Endothelial cell of umbilical vein (primary cell): ENCODE results near the gene PIF1. TPM values are rescaled to one million over a fixed set of nuclear protein-coding genes. Genes with fewer than 3 reads are reported as not detected.

Experiments used
- BruUV-seq: library from RNA; stranded (reverse); fragments of 400-500 nt; replicated peaks from 2 replicates; lab custom pipeline; 2021; lab: Mats Ljungman, UMichigan
- CTCF ChIA-PET: fragments of 300-600, 350-600 bp; sonication (Branson Sonifier 250); formaldehyde crosslinking; loops from one replicate; lab custom pipeline; 2021; ENCODE audit warnings: antibody characterized with exemption, inconsistent platforms; lab: Charles Lee
- POLR2A ChIA-PET: fragments of 300-600, 350-600 bp; sonication (Branson Sonifier 250); formaldehyde crosslinking; loops from one replicate; lab custom pipeline; 2021; ENCODE audit warnings: antibody characterized with exemption, inconsistent platforms; lab: Charles Lee
- DNase-seq: peaks from one replicate; pipeline ENCODE4 v3.0.0-alpha.2; 2011; ENCODE audit warnings: low read depth, low spot score
- FAIRE-seq: peaks from 2 replicates; lab custom pipeline; 2011; peaks lifted over from hg19 to GRCh38; lab: Jason Lieb, UNC
- H2AFZ ChIP-seq: 2 replicates; pipeline ENCODE4 v1.6.0; 2012; ENCODE audit warnings: low read depth, low read length, control low read depth, inconsistent platforms
- H3K27ac ChIP-seq: 2 replicates; pipeline ENCODE4 v1.5.1; 2011; ENCODE audit warnings: low read depth, mild to moderate bottlenecking, control low read depth, low read length, moderate library complexity; ENCODE audit not compliant: insufficient read depth
- H3K27me3 ChIP-seq, 2 experiments: 2 replicates each; pipeline versions ENCODE4 v1.6.0 to v1.6.1; 2011; ENCODE audit warnings: low read length in 2 of 2, mixed read lengths in 1 of 2; ENCODE audit not compliant: control insufficient read depth in 2 of 2, insufficient read depth in 2 of 2
- H3K36me3 ChIP-seq, 2 experiments: 2 replicates in 1 of 2; 3 replicates in 1 of 2; pipeline ENCODE4 v1.5.1; 2011; ENCODE audit warnings: low read length in 2 of 2, mild to moderate bottlenecking in 1 of 2, moderate library complexity in 1 of 2; ENCODE audit not compliant: control insufficient read depth in 2 of 2, insufficient read depth in 2 of 2; ENCODE audit errors: extremely low read depth in 1 of 2
- H3K4me1 ChIP-seq: 3 replicates; pipeline ENCODE4 v1.5.1; 2011; ENCODE audit warnings: mild to moderate bottlenecking, low read length; ENCODE audit not compliant: control insufficient read depth, insufficient read depth; ENCODE audit errors: extremely low read depth
- H3K4me2 ChIP-seq: 2 replicates; pipeline ENCODE4 v1.6.1; 2011; ENCODE audit warnings: low read length, control low read depth, mixed read lengths; ENCODE audit not compliant: insufficient read depth
- H3K4me3 ChIP-seq, 3 experiments: fragments of 200-600 bp in 1 of 3; sonication (generic), shearing (Covaris generic) in 1 of 3; replicated peaks in 1 of 3; 2 replicates each; pipeline ENCODE4 v1.5.1; 2011 to 2016; ENCODE audit warnings: control low read depth in 3 of 3, low read length in 3 of 3, mild to moderate bottlenecking in 2 of 3, inconsistent platforms in 1 of 3, low read depth in 1 of 3, moderate library complexity in 1 of 3; ENCODE audit not compliant: insufficient read depth in 1 of 3
- H3K79me2 ChIP-seq: 2 replicates; pipeline ENCODE4 v1.6.0; 2012; ENCODE audit warnings: low read length, inconsistent platforms; ENCODE audit not compliant: control insufficient read depth, insufficient read depth
- H3K9ac ChIP-seq: replicated peaks from 2 replicates; pipeline ENCODE3; 2011; ENCODE audit warnings: low read length, control low read depth; ENCODE audit not compliant: insufficient read depth; ENCODE audit errors: extremely low read depth
- H3K9me1 ChIP-seq: replicated peaks from 3 replicates; pipeline ENCODE4 v1.6.0; 2011; ENCODE audit warnings: mild to moderate bottlenecking, low read length; ENCODE audit not compliant: control insufficient read depth, insufficient read depth; ENCODE audit errors: extremely low read depth
- H3K9me3 ChIP-seq: replicated peaks from 2 replicates; pipeline ENCODE4 v1.5.1; 2012; ENCODE audit warnings: low read length, inconsistent platforms; ENCODE audit not compliant: control insufficient read depth, insufficient read depth
- H4K20me1 ChIP-seq: replicated peaks from 2 replicates; pipeline ENCODE3; 2011; ENCODE audit warnings: mild to moderate bottlenecking, low read length; ENCODE audit not compliant: control insufficient read depth, insufficient read depth; ENCODE audit errors: extremely low read depth
- CTCF ChIP-seq, 2 donors: IDR thresholded peaks; 1 replicate in 1 of 2; 2 replicates in 1 of 2; pipeline ENCODE4 v1.5.1; 2011; ENCODE audit warnings: low read length in 2 of 2, mild to moderate bottlenecking in 2 of 2, moderate library complexity in 2 of 2, control low read depth in 1 of 2, inconsistent platforms in 1 of 2, low read depth in 1 of 2; ENCODE audit not compliant: insufficient read depth in 1 of 2; ENCODE audit errors: extremely low read depth in 1 of 2
- EZH2 ChIP-seq: IDR thresholded peaks from 2 replicates; pipeline ENCODE4 v1.6.1; 2012; ENCODE audit warnings: borderline replicate concordance, low read depth, mild to moderate bottlenecking, moderate library complexity, low read length, inconsistent platforms; ENCODE audit not compliant: severe bottlenecking
- FOS ChIP-seq: IDR thresholded peaks from 2 replicates; pipeline ENCODE4 v1.6.1; 2011; ENCODE audit warnings: mild to moderate bottlenecking, low read length, moderate library complexity, borderline replicate concordance; ENCODE audit not compliant: insufficient read depth
- GATA2 ChIP-seq: IDR thresholded peaks from 2 replicates; pipeline ENCODE4 v1.7.0; 2011; ENCODE audit warnings: low read depth, mild to moderate bottlenecking, moderate library complexity, mixed read lengths, low read length; ENCODE audit not compliant: insufficient read length, insufficient read depth
- JUN ChIP-seq: IDR thresholded peaks from 2 replicates; pipeline ENCODE4 v1.6.1; 2011; ENCODE audit warnings: borderline replicate concordance, low read depth; ENCODE audit not compliant: insufficient read length, insufficient read depth
- MAX ChIP-seq: IDR thresholded peaks from 2 replicates; pipeline ENCODE4 v1.6.1; 2011; ENCODE audit not compliant: insufficient read depth, insufficient read length
- MYC ChIP-seq: IDR thresholded peaks from one replicate; pipeline ENCODE4 v1.6.1; 2011; ENCODE audit warnings: mild to moderate bottlenecking, low read depth, low read length
- POLR2A ChIP-seq: IDR thresholded peaks from 2 replicates; pipeline ENCODE4 v1.6.1; 2012; ENCODE audit warnings: low read depth, mild to moderate bottlenecking, control low read depth, low read length
- POLR2AphosphoS5 ChIP-seq: IDR thresholded peaks from 2 replicates; pipeline ENCODE4 v1.6.1; 2012; ENCODE audit warnings: low read depth, mild to moderate bottlenecking, control low read depth, low read length, moderate library complexity; ENCODE audit not compliant: insufficient read depth
- dilution Hi-C: fragments of 300-500 bp; cut with MboI; formaldehyde crosslinking; loops from one replicate; pipeline ENCODE4 v1.15.0; 2019; ENCODE audit warnings: low sequenced_read_pairs; ENCODE audit not compliant: extremely low pct_ligation_motif_present
- intact Hi-C: fragments of 100-400 bp; cut with micrococcal nuclease; formaldehyde crosslinking; loops from one replicate; pipeline ENCODE4 v1.10.0; 2022
- polyA plus RNA-seq, 4 experiments: library from polyadenylated mRNA; depleted of rRNA in 3 of 4; stranded (reverse) in 3 of 4; unstranded in 1 of 4; fragments of >200 nt; gene quantifications; 2 replicates each; pipeline versions ENCODE4 v1.2.1 to v1.2.3, GENCODE V29; 2011 to 2012; ENCODE audit warnings: missing spikeins in 1 of 4
- total RNA-seq: library from RNA; stranded (reverse); gene quantifications from 2 replicates; pipeline ENCODE4 v1.2.3, GENCODE V29; 2021

PIF1 gene
- total and polyA plus RNA-seq, 2 donors (not counting 3 experiments of a cell fraction or from before 2014, with no cell fraction given), result 18.6 to 52.7 TPM

GRCh38 chr15:64847876-64848716, 22.6 kb upstream of the PIF1 start:
- Histone ChIP-seq H3K9ac (no peak overlapping the region), H3K9me3 (no peaks in the 10 kb centered on the region), H2AFZ (no peak overlapping the region), H4K20me1 (no peaks in the 10 kb centered on the region), H3K36me3 (peaks cover 0 to 5% of the 10 kb centered on the region in 2 experiments), H3K79me2 (peaks cover 65% of the 10 kb centered on the region), H3K4me3 (no peak overlapping the region), H3K27ac (no peak overlapping the region), H3K9me1 (no peaks in the 10 kb centered on the region), H3K27me3 (no peaks in the 10 kb centered on the region), H3K4me2 (no peak overlapping the region), H3K4me1 (peaks cover 29% of the 10 kb centered on the region)
- intact Hi-C loops (no loop called here), dilution Hi-C loops (no loop called here)
- DNase-seq, result no peak
- BruUV-seq, result no TSS peak
- CTCF ChIA-PET, result no interaction called here
- no peak for FAIRE-seq
- TF ChIP-seq POLR2A (no peak), GATA2 (no peak), MYC (no peak), MAX (no peak), JUN (no peak), EZH2 (no peak), CTCF (IDR thresholded peaks at IDR 0.05; ENCODE audit: extremely low read depth in 1 of 2, insufficient read depth in 1 of 2, low read depth in 1 of 2, low read length in 2 of 2) (no peak), FOS (no peak), POLR2AphosphoS5 (no peak)
- POLR2A ChIA-PET, result no interaction called here
